ENCODE measurements around the gene GLT6D1.

- TF ChIP-seq, protein P1, sequence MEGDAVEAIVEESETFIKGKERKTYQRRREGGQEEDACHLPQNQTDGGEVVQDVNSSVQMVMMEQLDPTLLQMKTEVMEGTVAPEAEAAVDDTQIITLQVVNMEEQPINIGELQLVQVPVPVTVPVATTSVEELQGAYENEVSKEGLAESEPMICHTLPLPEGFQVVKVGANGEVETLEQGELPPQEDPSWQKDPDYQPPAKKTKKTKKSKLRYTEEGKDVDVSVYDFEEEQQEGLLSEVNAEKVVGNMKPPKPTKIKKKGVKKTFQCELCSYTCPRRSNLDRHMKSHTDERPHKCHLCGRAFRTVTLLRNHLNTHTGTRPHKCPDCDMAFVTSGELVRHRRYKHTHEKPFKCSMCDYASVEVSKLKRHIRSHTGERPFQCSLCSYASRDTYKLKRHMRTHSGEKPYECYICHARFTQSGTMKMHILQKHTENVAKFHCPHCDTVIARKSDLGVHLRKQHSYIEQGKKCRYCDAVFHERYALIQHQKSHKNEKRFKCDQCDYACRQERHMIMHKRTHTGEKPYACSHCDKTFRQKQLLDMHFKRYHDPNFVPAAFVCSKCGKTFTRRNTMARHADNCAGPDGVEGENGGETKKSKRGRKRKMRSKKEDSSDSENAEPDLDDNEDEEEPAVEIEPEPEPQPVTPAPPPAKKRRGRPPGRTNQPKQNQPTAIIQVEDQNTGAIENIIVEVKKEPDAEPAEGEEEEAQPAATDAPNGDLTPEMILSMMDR (IDR thresholded peaks at IDR 0.05; ENCODE audit: insufficient read depth, low read length, poor library complexity, severe bottlenecking): no peak
- TF ChIP-seq EZH2phosphoT487 (conservative IDR thresholded peaks at IDR 0.05; ENCODE audit: low read length): no peak
Observed at GRCh38 chr9:135611875-135612209, 27.5 kb downstream of the GLT6D1 start.

All from SU-DHL-6 (cell line).